HUES6 (cell line): Measurements from ENCODE around the gene SLC15A2.
"Not testable (repeated sequence)": the region's sequence is repeated elsewhere in the genome, so short reads cannot be mapped to it uniquely, and the experiment has no call there.

ENCODE experiments used
- H3K27ac ChIP-seq: 2 replicates; pipeline ENCODE4 v1.7.0; 2013; ENCODE audit warnings: low read depth, mild to moderate bottlenecking, low read length, inconsistent platforms
- H3K27me3 ChIP-seq: 2 replicates; pipeline ENCODE4 v1.6.1; 2013; ENCODE audit warnings: low read length; ENCODE audit not compliant: control insufficient read depth, insufficient read depth
- H3K36me3 ChIP-seq: 2 replicates; pipeline ENCODE4 v1.6.1; 2013; ENCODE audit warnings: low read length; ENCODE audit not compliant: control insufficient read depth, insufficient read depth
- H3K4me1 ChIP-seq: 2 replicates; pipeline ENCODE4 v1.6.1; 2013; ENCODE audit warnings: low read length; ENCODE audit not compliant: control insufficient read depth, insufficient read depth
- H3K4me3 ChIP-seq: 2 replicates; pipeline ENCODE4 v1.5.1; 2013; ENCODE audit warnings: low read depth, low read length
- H3K9ac ChIP-seq: one replicate; pipeline ENCODE4 v1.6.1; 2013; ENCODE audit warnings: mild to moderate bottlenecking, low read length
- H3K9me3 ChIP-seq: 2 replicates; pipeline ENCODE4 v1.6.1; 2013; ENCODE audit warnings: low read depth, low read length; ENCODE audit not compliant: control insufficient read depth, insufficient read depth

Gene SLC15A2, protein sequence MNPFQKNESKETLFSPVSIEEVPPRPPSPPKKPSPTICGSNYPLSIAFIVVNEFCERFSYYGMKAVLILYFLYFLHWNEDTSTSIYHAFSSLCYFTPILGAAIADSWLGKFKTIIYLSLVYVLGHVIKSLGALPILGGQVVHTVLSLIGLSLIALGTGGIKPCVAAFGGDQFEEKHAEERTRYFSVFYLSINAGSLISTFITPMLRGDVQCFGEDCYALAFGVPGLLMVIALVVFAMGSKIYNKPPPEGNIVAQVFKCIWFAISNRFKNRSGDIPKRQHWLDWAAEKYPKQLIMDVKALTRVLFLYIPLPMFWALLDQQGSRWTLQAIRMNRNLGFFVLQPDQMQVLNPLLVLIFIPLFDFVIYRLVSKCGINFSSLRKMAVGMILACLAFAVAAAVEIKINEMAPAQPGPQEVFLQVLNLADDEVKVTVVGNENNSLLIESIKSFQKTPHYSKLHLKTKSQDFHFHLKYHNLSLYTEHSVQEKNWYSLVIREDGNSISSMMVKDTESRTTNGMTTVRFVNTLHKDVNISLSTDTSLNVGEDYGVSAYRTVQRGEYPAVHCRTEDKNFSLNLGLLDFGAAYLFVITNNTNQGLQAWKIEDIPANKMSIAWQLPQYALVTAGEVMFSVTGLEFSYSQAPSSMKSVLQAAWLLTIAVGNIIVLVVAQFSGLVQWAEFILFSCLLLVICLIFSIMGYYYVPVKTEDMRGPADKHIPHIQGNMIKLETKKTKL

GRCh38 chr3:121894301-121894990 lies at the start of gene SLC15A2:
SLC15A2 (plus strand) TSS chr3:121894401; CDS start chr3:121894477, 76 bp downstream.
- Histone ChIP-seq H3K9me3 (no peaks in the 10 kb centered on the region), H3K36me3 (no peaks in the 10 kb centered on the region), H3K27me3 (no peaks in the 10 kb centered on the region), H3K4me3 (peak within 1 kb of the TSS; percentile 37), H3K9ac (no peak within 1 kb of the TSS), H3K27ac (peak within 1 kb of the TSS; percentile 63; the same call in 1 of the 2 replicates), H3K4me1 (peaks cover 23% of the 10 kb centered on the region)

GRCh38 chr3:121844892-121845291 lies 49.3 kb upstream of the SLC15A2 start:
- Histone ChIP-seq H3K4me3 (no peak overlapping the region), H3K27ac (no peak overlapping the region), H3K9me3 (no peaks in the 10 kb centered on the region), H3K36me3 (no peaks in the 10 kb centered on the region), H3K9ac (no peak overlapping the region), H3K27me3 (no peaks in the 10 kb centered on the region), H3K4me1 (no peaks in the 10 kb centered on the region)

DNA sequence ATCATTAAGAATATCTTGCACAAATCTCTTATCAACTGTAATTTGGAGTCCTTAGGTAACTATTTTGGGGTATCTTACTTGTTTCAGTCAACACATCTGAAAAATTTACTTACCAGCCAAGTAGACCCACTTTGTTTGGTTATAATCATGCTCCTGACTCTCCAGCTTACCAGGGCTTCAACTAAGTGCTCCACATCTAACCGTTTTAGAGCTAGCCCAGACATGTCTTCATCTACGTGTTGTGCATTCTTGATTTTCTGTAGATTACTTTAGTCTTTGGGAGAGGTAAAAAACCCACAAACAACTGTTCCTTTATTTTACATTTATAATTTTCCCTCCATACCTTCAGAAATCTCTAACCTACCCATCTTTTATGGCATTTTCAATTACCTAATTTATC lies 41.9 kb upstream of the SLC15A2 start:
- Histone ChIP-seq H3K27me3 (no peaks in the 10 kb centered on the region), H3K36me3 (no peaks in the 10 kb centered on the region), H3K27ac (no peak overlapping the region), H3K4me3 (no peak overlapping the region), H3K9ac (no peak overlapping the region), H3K4me1 (no peaks in the 10 kb centered on the region), H3K9me3 (no peaks in the 10 kb centered on the region)

- Histone ChIP-seq H3K9ac (no peak overlapping the region), H3K9me3 (no peaks in the 10 kb centered on the region), H3K4me3 (no peak overlapping the region), H3K27ac (no peak overlapping the region), H3K27me3 (no peaks in the 10 kb centered on the region), H3K36me3 (no peaks in the 10 kb centered on the region), H3K4me1 (no peaks in the 10 kb centered on the region)
Measured at GRCh38 chr3:121855555-121855954, 38.6 kb upstream of the SLC15A2 start.

GRCh38 chr3:121857778-121858177 lies 36.4 kb upstream of the SLC15A2 start:
- not testable (repeated sequence) for H3K27ac ChIP-seq, H3K27me3 ChIP-seq, H3K4me3 ChIP-seq, H3K9me3 ChIP-seq, H3K36me3 ChIP-seq, H3K9ac ChIP-seq, H3K4me1 ChIP-seq

DNA sequence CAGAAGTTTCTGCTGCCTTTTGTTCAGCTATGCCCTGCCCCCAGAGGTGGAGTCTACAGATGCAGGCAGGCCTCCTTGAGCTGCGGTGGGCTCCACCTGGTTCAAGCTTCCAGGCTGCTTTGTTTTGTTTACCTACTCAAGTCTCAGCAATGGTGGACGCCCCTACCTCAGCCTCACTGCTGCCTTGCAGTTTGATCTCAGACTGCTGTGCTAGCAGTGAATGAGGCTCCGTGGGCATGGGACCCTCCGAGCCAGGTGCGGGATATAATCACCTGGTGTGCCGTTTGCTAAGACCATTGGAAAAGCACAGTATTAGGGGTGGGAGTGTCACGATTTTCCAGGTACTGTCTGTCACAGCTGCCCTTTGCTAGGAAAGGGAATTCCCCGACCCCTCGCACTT lies 31.0 kb upstream of the SLC15A2 start:
- not testable (repeated sequence) for H3K27ac ChIP-seq, H3K9ac ChIP-seq, H3K36me3 ChIP-seq, H3K4me1 ChIP-seq, H3K4me3 ChIP-seq, H3K27me3 ChIP-seq
- peaks cover 14% of the 10 kb centered on the region for H3K9me3 ChIP-seq

GRCh38 chr3:121863801-121864200 lies 30.4 kb upstream of the SLC15A2 start:
- Histone ChIP-seq H3K9ac (no peak overlapping the region), H3K36me3 (no peaks in the 10 kb centered on the region), H3K27ac (no peak overlapping the region), H3K4me3 (no peak overlapping the region), H3K4me1 (no peaks in the 10 kb centered on the region), H3K9me3 (peaks cover 14% of the 10 kb centered on the region), H3K27me3 (no peaks in the 10 kb centered on the region)

GRCh38 chr3:121869736-121870135 lies 24.5 kb upstream of the SLC15A2 start:
- H3K27me3 ChIP-seq, result no peaks in the 10 kb centered on the region
- no peak overlapping the region for H3K9ac ChIP-seq
- no peaks in the 10 kb centered on the region for H3K4me1 ChIP-seq
- no peaks in the 10 kb centered on the region for H3K9me3 ChIP-seq
- no peaks in the 10 kb centered on the region for H3K36me3 ChIP-seq
- no peak overlapping the region for H3K27ac ChIP-seq
- no peak overlapping the region for H3K4me3 ChIP-seq

- H3K9ac ChIP-seq, result no peak overlapping the region
- H3K4me3 ChIP-seq, result no peak overlapping the region
- H3K36me3 ChIP-seq, result no peaks in the 10 kb centered on the region
- no peaks in the 10 kb centered on the region for H3K27me3 ChIP-seq
- H3K4me1 ChIP-seq, result no peaks in the 10 kb centered on the region
- H3K27ac ChIP-seq, result no peak overlapping the region
- H3K9me3 ChIP-seq, result no peaks in the 10 kb centered on the region
Measured at GRCh38 chr3:121870717-121871116, 23.5 kb upstream of the SLC15A2 start.

DNA sequence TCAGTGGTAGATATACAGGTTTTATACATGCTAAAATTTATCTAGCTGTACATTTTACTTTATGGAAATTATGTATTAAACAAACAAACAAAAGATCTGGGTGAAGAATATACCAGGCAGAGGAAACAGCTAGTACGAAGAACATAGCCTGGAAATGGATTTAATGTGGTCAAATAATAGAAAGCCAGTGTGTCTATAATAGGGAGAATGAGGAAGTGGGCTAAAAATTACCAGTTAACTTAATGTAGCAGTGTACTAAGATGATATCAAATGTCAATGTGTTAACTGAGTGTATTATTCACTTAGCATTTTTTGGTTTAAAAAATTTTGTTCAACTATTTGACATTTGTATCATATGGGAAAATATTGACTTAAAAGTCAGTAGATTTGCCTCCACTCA lies 22.8 kb upstream of the SLC15A2 start:
- H3K4me1 ChIP-seq, result no peaks in the 10 kb centered on the region
- no peaks in the 10 kb centered on the region for H3K9me3 ChIP-seq
- H3K27me3 ChIP-seq, result no peaks in the 10 kb centered on the region
- no peak overlapping the region for H3K9ac ChIP-seq
- H3K36me3 ChIP-seq, result no peaks in the 10 kb centered on the region
- H3K4me3 ChIP-seq, result no peak overlapping the region
- no peak overlapping the region for H3K27ac ChIP-seq

GRCh38 chr3:121878411-121878810 lies 15.8 kb upstream of the SLC15A2 start:
- Histone ChIP-seq H3K27me3 (no peaks in the 10 kb centered on the region), H3K9me3 (no peaks in the 10 kb centered on the region), H3K9ac (no peak overlapping the region), H3K4me1 (no peaks in the 10 kb centered on the region), H3K4me3 (no peak overlapping the region), H3K27ac (no peak overlapping the region), H3K36me3 (no peaks in the 10 kb centered on the region)
